GM18519 (cell line): ENCODE results near the gene B2M.
A peak's percentile ranks its signal among the peaks of the same experiment; 100 is the strongest.
"Not testable (repeated sequence)": the region's sequence is repeated elsewhere in the genome, so short reads cannot be mapped to it uniquely, and the experiment has no call there.

ENCODE experiments used
- ATAC-seq: cut with Tn5 transposase; IDR thresholded peaks from one replicate; pipeline ENCODE4 v1.9.1; 2021; ENCODE audit warnings: mild to moderate bottlenecking, moderate library complexity; ENCODE audit not compliant: unreplicated experiment, low FRiP score

Gene B2M

GRCh38 chr15:44697014-44697413 is 14.3 kb upstream of the B2M start:
- no peak for ATAC-seq

GRCh38 chr15:44698641-44699040 is 12.7 kb upstream of the B2M start:
- no peak for ATAC-seq

- not testable (repeated sequence) for ATAC-seq
Measured at GRCh38 chr15:44700676-44701075, 10.6 kb upstream of the B2M start.

GRCh38 chr15:44705986-44706385 is 5.3 kb upstream of the B2M start:
- ATAC-seq: no peak

GRCh38 chr15:44706401-44706800 is 4.9 kb upstream of the B2M start:
- ATAC-seq: no peak

- ATAC-seq: no peak
Measured at GRCh38 chr15:44706946-44707636, 4.2 kb upstream of the B2M start.

GRCh38 chr15:44710236-44711095 is 851 bp upstream of the B2M start:
- no peak for ATAC-seq

- no peak for ATAC-seq
Measured at GRCh38 chr15:44711743-44712345, 527 bp downstream of the B2M start.

- ATAC-seq: no peak
Measured at GRCh38 chr15:44712346-44713005, 1.2 kb downstream of the B2M start.

GRCh38 chr15:44713006-44713966 is 2.0 kb downstream of the B2M start:
- no peak for ATAC-seq

GRCh38 chr15:44715142-44715796 is 4.0 kb downstream of the B2M start:
- no peak for ATAC-seq

GRCh38 chr15:44715797-44716334 is 4.5 kb downstream of the B2M start:
- ATAC-seq: no peak

GRCh38 chr15:44716983-44717602 is 5.8 kb downstream of the B2M start:
- no peak for ATAC-seq

GRCh38 chr15:44718180-44718926 is 7.0 kb downstream of the B2M start:
- ATAC-seq: no peak

- no peak for ATAC-seq
Measured at GRCh38 chr15:44718927-44719292, 7.6 kb downstream of the B2M start.

GRCh38 chr15:44719293-44719999 is 8.1 kb downstream of the B2M start:
- ATAC-seq: peak; percentile 35

- ATAC-seq: not testable (repeated sequence)
Measured at GRCh38 chr15:44720000-44720435, 8.7 kb downstream of the B2M start.
